ENCODE results near the gene CCNF.
A peak's percentile ranks its signal among the peaks of the same experiment; 100 is the strongest.
"Not testable (repeated sequence)": the region's sequence is repeated elsewhere in the genome, so short reads cannot be mapped to it uniquely, and the experiment has no call there.

Gene CCNF

DNA sequence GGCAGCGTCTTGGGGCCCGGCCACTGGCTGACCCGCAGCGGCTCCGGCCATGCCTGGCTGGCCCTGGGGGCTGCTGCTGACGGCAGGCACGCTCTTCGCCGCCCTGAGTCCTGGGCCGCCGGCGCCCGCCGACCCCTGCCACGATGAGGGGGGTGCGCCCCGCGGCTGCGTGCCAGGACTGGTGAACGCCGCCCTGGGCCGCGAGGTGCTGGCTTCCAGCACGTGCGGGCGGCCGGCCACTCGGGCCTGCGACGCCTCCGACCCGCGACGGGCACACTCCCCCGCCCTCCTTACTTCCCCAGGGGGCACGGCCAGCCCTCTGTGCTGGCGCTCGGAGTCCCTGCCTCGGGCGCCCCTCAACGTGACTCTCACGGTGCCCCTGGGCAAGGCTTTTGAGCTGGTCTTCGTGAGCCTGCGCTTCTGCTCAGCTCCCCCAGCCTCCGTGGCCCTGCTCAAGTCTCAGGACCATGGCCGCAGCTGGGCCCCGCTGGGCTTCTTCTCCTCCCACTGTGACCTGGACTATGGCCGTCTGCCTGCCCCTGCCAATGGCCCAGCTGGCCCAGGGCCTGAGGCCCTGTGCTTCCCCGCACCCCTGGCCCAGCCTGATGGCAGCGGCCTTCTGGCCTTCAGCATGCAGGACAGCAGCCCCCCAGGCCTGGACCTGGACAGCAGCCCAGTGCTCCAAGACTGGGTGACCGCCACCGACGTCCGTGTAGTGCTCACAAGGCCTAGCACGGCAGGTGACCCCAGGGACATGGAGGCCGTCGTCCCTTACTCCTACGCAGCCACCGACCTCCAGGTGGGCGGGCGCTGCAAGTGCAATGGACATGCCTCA, 42.6 kb downstream of the CCNF start:
- DNase-seq (ENCODE audit: low read depth) = no peak

DNA sequence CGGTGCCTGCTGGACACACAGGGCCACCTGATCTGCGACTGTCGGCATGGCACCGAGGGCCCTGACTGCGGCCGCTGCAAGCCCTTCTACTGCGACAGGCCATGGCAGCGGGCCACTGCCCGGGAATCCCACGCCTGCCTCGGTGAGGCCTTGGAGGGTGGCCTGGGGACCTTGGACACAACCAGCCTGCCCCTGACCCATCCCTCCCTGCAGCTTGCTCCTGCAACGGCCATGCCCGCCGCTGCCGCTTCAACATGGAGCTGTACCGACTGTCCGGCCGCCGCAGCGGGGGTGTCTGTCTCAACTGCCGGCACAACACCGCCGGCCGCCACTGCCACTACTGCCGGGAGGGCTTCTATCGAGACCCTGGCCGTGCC, 43.2 kb downstream of the CCNF start:
- DNase-seq (ENCODE audit: low read depth) = no peak

DNA sequence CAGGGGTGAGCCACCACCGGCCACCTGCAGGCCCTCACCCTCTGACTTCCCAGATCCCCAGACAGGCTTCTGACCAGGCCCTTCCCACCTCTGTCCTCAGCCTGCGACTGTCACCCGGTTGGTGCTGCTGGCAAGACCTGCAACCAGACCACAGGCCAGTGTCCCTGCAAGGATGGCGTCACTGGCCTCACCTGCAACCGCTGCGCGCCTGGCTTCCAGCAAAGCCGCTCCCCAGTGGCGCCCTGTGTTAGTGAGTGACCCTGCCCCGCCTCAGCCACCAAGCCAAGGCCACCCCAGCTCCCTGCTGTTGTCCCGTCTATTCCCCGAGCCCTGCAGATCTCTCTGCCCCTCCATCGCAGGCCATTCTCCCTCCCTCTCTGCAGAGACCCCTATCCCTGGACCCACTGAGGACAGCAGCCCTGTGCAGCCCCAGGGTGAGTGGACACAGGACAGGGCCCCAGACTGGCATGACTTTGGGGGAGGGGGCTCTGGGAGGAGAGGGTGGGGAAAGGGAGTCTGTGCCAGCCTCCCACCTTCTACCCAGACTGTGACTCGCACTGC, 43.7 kb downstream of the CCNF start:
- DNase-seq (ENCODE audit: low read depth) = no peak

DNA sequence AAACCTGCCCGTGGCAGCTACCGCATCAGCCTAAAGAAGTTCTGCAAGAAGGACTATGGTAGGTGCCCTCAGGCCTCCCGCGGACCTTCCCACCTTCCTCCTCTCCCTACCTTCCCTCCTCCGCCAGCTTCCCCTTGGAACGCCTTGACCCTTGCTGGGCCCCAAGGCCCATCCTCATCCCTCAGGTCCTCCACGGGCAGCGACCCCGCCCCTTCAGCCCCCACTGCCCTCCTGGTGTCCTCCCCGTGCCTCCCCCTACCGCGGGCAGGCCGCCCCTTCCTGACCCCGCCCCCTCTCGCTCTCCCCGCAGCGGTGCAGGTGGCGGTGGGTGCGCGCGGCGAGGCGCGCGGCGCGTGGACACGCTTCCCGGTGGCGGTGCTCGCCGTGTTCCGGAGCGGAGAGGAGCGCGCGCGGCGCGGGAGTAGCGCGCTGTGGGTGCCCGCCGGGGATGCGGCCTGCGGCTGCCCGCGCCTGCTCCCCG, 44.2 kb downstream of the CCNF start:
- DNase-seq (ENCODE audit: low read depth) = no peak

DNA sequence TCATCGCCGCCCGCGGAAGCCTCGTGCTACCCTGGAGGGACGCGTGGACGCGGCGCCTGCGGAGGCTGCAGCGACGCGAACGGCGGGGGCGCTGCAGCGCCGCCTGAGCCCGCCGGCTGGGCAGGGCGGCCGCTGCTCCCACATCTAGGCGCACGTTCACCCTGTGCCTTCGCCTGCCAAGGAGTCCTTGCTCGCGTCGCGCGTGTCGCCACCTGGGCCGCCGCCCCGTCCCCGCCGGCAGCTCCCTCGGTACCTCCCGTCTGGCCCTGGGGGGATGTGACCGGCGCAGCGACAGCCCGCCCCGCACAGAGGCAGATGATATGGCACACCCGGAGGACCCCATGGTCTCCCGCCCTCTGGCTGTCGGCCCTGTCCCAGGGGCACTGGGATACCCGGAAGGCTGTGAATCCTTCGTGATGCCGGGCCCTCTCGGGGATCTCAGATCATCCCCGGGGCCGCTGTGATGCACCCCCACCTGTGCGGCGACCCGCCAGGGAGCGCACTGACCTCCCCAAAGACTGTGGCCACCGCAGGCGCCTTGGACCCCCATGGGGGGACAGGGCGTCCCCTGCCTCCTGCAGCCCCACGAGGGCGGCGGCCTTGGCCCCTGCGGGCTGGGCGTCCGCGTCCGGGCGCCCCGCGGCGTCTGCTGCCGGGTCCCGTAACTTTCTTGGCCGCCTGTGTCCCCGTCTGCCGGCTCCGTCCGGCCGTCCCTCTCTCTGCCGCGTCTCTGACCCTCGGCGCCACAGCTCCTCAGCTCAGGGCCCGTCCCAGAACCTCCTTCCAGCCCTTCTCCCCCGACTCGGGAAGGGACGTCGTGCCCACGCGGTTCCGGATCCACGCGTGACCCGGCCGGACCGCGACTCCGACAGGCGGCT, 45.0 kb downstream of the CCNF start:
- DNase-seq (ENCODE audit: low read depth) = no peak

DNA sequence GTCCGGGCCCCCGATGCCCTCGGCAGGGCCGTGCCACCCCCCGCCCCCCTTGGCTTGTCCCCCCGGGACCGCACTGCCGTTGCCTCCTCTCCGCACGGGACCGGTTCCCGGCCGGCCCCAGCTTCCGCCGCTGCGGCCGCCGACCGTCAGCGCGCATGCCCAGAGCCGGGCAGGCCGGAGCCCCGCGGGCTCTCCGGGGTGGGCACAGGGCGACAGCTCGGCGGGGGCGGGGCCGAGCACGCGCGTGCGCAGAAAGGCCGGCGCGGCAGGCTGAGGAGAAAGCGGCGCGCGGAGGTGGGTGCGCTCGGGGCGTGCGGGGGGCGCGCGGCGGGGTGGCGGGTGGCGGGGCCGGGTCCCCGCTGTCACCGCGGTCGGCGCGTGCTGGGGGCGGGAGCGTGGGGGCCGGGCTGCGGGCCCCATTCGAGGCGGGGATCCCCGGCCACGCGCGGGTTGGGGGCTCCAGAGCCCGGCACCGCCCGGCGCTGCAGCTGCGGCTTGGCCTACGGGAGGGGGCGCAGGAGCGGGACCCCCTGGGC, 45.7 kb downstream of the CCNF start, which contains the start of gene TBC1D24:
Gene TBC1D24 (plus strand): TSS at position 251 of the 536 bp plus-strand sequence. CDS start 21,022 bp downstream, outside the sequence.
- peak; percentile 67 for DNase-seq (ENCODE audit: low read depth)

DNA sequence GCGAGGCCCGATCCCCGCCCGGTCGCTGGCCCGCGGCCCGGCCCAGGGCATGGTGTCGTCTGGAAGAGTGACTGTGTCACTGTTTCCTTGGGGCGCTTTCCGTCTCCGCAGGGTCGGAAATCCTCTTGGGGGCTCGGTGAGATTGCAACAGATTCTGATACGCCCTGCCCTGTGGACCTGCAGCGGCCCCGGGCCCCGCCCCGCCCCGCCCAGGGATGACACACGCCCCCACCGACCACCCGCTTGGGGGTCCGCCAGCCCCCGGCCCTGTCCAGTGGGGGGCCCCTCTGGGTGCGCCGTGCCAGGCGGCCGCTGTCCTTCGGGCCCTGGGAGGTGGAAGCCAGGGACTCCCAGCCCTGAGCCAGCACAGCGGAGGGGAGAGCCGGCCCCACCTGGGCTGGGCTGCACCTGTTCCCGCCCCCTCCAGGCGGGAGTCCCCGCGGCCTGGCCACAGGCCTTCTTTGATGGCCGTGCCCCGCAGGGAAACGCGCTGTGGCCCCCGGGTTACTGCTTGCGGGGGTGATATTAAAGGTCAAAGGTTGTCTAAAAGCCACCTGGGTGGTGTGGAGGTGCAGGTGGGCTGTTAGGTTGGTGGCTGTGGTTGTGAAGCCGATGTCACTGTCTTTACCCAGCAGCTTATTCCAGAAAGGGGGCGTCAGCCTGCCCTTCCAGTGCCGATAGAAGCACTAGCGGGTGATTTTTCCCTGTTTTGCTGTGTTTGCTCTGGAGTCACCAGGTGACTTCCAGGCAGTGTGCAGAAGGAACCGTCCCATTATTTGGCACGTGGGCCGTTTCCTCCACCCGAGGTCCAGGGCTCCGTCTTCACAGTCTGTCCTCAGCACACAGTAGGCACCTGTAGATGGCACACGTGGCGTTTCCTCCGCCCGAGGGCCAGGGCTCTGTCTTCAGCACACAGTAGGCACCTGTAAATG, 46.4 kb downstream of the CCNF start:
- DNase-seq (ENCODE audit: low read depth) = no peak

DNA sequence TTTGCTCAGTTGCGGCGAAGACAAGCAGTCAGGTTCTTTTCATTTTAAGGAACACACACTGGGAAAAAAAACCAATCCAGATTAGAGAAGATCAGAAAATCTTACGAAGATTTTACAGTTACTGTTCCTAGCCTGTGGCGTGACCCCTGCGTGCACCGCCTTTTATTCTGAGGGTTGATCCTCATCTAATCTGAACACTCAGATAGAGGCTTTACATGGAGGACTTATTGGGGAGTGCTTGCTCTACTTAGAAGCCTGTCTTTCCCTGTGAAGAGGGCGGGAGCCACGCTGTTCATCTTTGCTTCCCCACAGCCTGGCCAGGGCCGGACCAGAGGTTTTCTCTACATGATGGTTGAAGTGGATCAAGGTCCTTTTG, 47.1 kb downstream of the CCNF start:
- no peak for DNase-seq (ENCODE audit: low read depth)

DNA sequence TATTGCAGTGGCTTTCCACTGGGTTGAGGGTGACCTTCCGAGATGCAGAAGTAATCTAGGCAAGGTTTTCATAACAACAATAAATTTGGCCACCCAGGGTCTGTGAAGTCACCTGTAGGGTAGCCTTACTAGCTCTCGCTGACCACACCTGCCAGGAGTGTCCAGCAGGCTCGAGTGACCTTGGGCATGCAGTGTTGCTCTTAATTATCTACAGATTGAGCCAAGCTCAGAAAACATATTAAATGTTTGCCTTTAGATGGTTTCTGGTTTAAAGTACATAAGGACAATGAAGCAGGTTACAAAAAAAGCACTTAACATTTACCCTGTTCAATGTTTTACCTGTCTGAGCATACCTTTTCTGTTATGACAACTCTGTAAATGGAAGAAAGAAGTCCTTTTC, 47.5 kb downstream of the CCNF start:
- DNase-seq (ENCODE audit: low read depth) = no peak

DNA sequence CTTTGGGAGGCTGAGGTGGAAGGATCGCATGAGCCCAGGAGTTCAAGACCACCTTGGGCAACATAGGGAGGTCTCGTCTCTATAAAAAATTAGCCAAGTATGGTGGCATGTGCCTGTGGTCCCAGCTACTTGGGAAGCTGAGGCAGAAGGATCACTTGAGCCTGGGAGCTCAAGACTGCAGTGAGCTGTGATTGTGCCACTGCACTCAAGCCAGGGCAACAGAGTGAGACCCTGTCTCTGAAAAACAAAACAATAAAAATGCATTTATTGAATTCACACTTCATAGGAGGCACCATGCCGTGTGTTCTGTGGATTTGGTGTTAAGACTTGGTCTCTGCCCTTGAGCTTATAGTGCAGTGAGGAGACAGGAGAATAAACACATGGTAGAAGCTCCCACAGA, 48.1 kb downstream of the CCNF start:
- DNase-seq (ENCODE audit: low read depth) = no peak

DNA sequence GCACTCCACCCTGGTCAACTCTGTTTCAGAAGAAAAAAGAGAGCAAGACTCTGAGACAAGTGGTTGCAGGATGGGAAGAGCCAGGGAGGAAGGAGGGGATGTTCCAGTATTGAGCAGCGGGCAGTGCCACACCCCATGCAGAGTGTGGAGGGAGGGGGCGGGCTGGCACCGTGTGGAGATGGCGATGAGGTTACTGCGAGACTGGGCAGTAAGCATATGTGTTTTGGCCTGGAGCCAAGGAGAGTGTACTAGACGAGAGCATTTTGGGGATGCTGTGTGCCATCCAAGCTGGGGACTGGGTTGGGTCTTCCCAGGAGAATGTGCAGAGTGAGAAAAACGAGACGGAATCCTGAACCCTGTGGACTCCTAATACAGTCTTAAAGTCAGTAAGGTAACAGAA, 49.0 kb downstream of the CCNF start:
- no peak for DNase-seq (ENCODE audit: low read depth)

DNA sequence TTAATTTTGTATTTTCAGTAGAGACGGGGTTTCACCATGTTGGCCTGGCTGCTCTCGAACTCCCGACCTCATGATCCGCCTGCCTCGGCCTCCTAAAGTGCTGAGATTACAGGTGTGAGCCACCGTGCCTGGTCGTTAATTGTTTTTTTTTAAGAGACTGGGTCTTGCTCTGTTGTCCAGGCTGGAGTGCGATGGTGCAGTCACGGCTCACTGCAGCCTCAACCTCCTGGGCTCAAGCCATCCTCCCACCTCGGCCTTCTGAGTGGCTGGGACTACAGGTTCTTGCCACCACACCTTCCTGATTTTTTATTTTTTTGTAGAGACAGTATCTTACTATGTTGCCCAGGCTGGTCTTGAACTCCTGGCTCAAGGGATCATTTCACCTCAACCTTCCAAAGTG, 50.7 kb downstream of the CCNF start:
- not testable (repeated sequence) for DNase-seq (ENCODE audit: low read depth)

DNA sequence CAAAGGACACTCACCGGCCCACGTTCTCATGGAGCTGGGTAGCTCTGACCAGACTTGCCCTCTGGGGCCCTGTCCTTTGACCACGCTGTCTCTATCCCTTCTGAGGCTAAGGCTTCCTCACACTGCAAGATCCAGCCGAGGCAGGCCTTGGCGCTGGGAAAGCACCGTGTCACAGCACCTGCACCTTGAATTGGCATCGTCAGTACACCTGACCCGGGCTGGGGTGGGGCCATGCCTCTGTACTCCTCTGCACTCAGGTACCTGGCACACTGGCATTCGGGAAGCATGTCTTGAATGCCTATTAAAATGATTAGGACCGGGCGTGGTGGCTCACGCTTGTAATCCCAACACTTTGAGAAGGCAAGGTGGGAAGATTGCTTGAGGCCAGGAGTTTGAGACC, 51.7 kb downstream of the CCNF start:
- no peak for DNase-seq (ENCODE audit: low read depth)

DNA sequence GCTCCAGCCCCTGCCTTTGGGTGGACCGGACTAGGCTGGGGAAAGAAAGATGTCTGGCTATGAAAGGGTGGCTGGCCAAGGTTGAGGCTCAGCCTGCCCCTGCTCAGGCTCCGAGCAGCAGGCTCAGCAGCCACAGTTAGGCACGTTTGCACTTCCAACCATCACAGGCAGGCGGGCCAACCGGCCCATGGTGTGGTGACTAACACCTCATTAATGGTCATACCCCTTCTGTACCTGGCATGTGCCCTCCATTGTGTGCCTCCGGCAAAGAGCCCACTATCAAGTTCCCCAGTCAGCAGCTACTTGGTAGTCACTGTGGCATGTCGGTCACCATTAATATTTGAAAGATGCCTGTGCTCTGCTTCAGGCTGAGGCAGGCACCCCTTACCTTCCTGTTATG, 52.4 kb downstream of the CCNF start:
- no peak for DNase-seq (ENCODE audit: low read depth)

DNA sequence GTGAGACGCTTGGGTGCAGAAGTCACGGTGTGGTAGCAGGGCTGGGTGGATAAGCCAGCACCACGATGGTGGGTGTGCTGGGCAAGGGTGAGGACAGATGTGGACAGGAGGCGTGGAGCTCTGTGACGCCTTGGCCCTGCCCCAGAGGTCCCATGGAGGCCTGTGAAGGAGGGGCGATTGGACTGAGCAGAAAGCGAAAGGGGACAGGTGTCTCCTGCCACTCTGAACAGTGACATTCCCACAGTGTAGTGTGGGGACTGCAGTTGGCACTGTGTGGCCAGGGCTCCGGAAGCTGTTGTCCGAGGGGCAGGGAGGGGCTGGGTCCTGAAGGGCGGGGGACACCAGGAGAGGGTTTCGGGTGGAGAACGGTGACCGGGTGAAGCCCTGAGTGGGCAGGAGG, 53.0 kb downstream of the CCNF start:
- DNase-seq (ENCODE audit: low read depth) = no peak

DNA sequence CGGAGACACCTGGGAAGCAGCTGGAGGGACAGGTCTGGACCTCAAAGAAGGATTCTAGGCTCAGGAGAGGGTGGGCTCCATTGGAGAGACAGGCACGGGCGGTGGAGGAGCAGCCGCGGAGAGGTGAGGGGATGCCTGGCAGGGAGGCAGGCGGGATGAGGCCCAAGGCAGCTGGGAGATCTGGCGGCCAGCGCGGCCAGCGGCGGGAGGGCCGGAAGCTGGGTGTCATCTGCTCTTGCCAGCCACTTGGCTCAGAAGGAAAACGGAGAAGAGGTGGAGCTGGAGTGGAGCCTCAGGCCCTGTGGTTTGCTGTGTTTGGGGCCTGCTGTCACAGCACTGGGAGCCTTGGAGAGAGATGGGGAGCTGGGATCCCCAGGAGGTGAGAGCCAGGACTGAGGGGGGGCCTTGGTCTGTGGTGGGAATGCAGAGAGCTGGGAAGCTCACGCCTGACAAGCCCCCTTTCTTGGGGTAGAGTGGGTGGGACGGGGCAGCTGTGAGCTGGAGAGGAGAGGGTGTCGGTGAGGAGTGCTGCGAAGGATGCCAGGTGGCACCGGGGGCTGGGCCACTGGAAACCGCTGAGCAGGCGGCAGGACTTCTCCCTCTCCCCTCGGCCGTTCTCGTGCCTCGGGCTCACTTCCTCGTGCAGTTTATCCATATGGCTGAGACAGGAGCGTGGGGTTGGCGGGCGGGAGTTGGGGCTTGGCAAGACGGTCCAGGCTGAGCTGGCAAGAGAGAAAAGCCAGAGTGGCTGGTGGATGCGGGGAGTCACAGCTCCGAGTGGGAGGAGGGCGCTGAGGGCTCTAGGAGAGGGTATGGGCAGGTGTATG, 53.7 kb downstream of the CCNF start:
- peak; percentile 48 for DNase-seq (ENCODE audit: low read depth)

DNA sequence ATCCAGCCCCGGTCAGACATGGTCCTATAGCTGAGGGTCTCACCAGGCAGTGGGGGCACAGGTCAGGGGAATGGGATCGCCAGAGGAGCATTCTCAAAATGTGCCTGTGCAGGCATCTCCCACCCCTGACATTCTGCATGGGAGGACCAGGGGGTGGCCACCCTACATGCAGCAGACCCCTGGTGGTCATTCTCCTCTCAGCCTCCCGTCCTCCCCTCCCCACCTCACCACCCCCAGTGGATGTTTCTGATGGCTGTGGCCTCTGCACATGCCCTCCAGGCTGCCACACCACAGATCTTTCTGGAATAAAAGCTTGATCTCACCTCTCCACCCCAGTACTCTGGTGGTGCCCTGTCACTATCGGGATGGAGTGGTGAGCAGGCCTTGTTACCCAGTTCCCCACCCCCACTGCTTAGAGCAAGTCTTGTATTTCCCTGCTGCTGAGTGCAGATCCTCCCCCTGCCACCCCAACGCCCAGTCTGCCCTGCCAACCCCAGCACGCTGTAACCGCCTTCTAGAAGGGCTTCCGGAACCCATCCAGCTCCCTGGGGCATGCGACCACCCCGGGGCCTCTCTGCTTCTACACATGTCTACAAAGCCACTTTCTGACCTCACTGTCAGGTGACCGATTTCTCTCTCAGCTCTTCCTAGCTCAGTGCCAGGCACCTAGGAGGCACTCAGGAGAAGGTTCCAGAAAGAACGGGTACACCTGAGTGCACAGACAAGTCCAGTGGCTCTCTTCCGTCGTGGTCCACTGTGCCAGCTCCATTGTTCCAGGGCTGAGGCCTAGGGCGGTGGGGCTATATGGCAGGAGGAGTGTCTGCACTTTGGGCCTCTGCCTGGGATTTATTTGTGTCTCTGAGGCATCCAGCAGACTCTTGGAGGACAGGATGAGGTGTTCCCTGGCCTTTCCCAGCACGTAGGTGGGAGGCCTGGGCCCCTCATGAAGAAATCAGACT, 55.0 kb downstream of the CCNF start:
- no peak for DNase-seq (ENCODE audit: low read depth)

DNA sequence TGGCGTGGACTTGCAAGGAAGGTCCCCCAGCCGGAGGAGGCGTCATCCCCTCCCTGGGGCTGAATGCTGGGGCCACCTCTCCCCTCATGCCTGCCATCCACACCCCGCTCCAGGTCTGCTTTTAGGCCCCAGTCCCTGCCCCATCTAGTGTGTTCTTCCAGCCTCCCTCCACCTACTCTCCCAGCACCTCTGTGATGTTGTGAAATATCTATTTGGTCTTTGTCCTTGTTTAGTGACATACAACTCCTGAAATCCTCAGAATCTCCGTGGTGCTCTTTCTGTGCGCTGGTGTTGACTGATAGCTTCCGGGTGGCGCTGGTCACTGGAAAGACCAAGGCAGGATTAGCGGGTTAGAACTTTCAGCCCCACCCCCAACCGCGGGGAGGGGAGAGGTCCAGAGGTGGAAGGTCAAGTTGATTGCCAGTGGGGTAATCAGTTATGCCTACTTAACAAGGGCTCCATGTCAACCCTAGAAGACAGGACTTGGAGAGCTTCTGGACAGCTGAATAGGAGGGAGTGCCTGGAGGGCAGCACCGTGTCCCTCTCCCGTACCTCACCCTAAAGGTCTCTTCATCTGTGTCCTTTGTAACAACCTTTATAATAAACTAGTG, 55.8 kb downstream of the CCNF start:
- no peak for DNase-seq (ENCODE audit: low read depth)

All from fibroblast of the conjunctiva (primary cell).